Measurements from ENCODE around the gene CDV3.

The CDV3 gene

GRCh38 chr3:133610031-133610430, 36.5 kb downstream of the CDV3 start:
- in situ Hi-C loops (cut with MboI; ENCODE audit: low pct_unique_long_range_greater_than_20kb, low sequenced_read_pairs, unreplicated experiment): no loop called here
- no peak for TF ChIP-seq CTCF (IDR thresholded peaks at IDR 0.05; ENCODE audit: extremely low read depth, insufficient read depth, missing control alignments)
- DNase-seq (ENCODE audit: low spot score): no peak

GRCh38 chr3:133611534-133611933, 38.0 kb downstream of the CDV3 start:
- DNase-seq (ENCODE audit: low spot score): no peak
- in situ Hi-C loops (cut with MboI; ENCODE audit: low pct_unique_long_range_greater_than_20kb, low sequenced_read_pairs, unreplicated experiment): no loop called here
- no peak for TF ChIP-seq CTCF (IDR thresholded peaks at IDR 0.05; ENCODE audit: extremely low read depth, insufficient read depth, missing control alignments)

GRCh38 chr3:133620066-133620784, 46.7 kb downstream of the CDV3 start:
- in situ Hi-C loops (cut with MboI; ENCODE audit: low pct_unique_long_range_greater_than_20kb, low sequenced_read_pairs, unreplicated experiment): no loop called here
- peak; percentile 69 for DNase-seq (ENCODE audit: low spot score)
- no peak for TF ChIP-seq CTCF (IDR thresholded peaks at IDR 0.05; ENCODE audit: extremely low read depth, insufficient read depth, missing control alignments)

- in situ Hi-C loops (cut with MboI; ENCODE audit: low pct_unique_long_range_greater_than_20kb, low sequenced_read_pairs, unreplicated experiment): no loop called here
- TF ChIP-seq CTCF (IDR thresholded peaks at IDR 0.05; ENCODE audit: extremely low read depth, insufficient read depth, missing control alignments): no peak
- DNase-seq (ENCODE audit: low spot score): no peak
Observed at GRCh38 chr3:133627789-133628188, 54.3 kb downstream of the CDV3 start.

GRCh38 chr3:133629146-133629545, 55.7 kb downstream of the CDV3 start:
- no peak for DNase-seq (ENCODE audit: low spot score)
- in situ Hi-C loops (cut with MboI; ENCODE audit: low pct_unique_long_range_greater_than_20kb, low sequenced_read_pairs, unreplicated experiment): no loop called here
- no peak for TF ChIP-seq CTCF (IDR thresholded peaks at IDR 0.05; ENCODE audit: extremely low read depth, insufficient read depth, missing control alignments)

GRCh38 chr3:133633439-133633838, 60.0 kb downstream of the CDV3 start:
- TF ChIP-seq CTCF (IDR thresholded peaks at IDR 0.05; ENCODE audit: extremely low read depth, insufficient read depth, missing control alignments): no peak
- in situ Hi-C loops (cut with MboI; ENCODE audit: low pct_unique_long_range_greater_than_20kb, low sequenced_read_pairs, unreplicated experiment): no loop called here
- no peak for DNase-seq (ENCODE audit: low spot score)

Data from GM13977 (cell line).